ENCODE data around the gene LRRC37A3.
"Not testable (repeated sequence)": the region's sequence is repeated elsewhere in the genome, so short reads cannot be mapped to it uniquely, and the experiment has no call there.

LRRC37A3 gene

DNA sequence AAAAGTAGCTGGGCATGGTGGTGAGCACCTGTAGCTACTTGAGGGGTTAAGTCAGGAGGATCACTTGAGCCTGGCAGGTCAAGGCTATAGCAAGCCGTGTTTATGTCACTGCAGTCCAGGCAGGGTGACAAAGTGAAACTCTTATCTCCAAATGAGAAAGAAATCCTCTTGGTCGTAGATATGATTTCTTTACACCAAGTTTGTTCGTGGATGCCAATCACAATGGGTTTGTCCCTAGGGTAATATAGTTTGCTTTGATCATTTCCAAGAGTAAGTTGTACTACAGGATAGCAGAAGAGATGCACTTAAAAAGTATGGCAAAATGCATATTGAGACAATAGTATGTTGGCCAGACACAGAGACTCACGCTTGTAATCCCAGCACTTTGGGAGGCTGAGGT, 6.0 kb upstream of the LRRC37A3 start:
- not testable (repeated sequence) for DNase-seq

DNA sequence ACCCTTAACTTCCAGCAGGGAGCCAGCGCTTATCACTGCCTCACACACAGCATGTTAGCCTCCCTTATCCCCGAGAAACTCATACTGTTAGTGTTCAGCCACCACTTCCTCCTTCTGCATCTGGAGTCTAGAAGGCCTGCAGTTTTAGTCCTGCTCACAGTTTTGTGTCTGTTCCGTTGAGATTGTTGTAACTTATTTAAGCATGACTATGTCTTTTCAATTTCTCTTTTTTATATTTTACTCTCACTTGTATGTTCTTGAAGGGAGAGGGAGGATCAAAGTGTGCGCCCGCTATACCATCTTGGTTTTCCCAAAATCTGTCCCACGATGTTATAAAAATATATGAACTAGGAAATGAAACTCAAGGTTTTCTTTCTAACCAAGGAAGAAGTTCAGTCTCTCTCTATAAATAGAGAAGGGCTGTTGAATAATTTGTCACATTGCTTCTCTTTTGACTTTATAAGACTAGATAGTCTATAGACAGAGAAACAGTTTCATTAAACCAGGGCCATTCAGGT, 3.8 kb upstream of the LRRC37A3 start:
- not testable (repeated sequence) for DNase-seq

- no peak for DNase-seq
These were observed 1.3 kb upstream of the LRRC37A3 start for GRCh38 chr17:64920419-64921172.

DNA sequence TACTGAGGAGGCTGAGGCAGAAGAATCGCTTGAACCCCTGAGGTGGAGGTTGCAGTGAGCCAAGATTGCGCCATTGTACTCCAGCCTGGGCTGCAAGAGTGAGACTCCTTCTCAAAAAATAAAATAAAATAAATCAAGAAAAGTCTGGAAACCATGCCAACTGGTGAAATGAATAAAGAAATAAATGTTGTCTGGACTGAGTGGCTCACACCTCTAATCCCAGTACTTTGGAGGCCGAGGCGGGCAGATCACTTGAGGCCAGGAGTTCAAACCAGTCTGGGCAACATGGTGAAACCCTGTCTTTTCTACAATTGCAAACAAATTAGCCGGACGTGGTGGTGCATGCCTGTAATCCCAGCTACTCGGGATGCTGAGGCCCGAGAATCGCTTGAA, 744 bp upstream of the LRRC37A3 start:
- no peak for DNase-seq

GRCh38 chr17:64918842-64919288, 413 bp downstream of the LRRC37A3 start:
- DNase-seq = not testable (repeated sequence)

DNA sequence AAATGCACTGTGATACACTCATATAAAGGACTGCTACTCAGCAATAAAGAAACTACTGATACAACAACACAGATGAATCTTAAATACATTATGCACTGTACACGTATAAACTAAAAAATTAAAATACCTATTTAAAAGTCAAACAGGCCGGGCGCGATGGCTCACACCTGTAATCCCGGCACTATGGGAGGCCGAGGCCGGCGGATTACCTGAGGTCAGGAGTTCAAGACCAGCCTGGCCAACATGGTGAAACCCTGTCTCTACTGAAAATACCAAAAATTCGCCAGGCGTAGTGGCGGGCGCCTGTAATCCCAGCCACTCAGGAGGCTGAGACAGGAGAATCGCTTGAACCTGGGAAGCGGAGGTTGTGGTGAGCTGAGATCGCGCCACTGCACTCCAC, 1.7 kb downstream of the LRRC37A3 start:
- DNase-seq = not testable (repeated sequence)

- not testable (repeated sequence) for DNase-seq
These were observed 4.0 kb downstream of the LRRC37A3 start for GRCh38 chr17:64915244-64915643.

DNA sequence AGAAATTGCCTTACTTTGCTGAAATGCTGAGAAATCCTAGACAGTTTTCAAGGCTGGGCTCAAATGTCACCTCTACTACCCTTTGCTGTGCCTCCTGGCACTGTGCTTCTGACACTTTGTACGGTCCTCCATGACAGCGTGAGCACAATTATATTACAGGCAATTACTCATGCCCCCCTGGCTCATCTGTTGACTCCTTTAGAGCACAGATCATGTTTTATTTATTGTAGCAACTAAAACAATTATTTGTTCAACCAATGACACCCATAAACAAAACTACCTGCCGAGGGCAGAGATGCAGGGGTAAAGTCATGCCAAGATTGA, 9.1 kb downstream of the LRRC37A3 start:
- not testable (repeated sequence) for DNase-seq

DNA sequence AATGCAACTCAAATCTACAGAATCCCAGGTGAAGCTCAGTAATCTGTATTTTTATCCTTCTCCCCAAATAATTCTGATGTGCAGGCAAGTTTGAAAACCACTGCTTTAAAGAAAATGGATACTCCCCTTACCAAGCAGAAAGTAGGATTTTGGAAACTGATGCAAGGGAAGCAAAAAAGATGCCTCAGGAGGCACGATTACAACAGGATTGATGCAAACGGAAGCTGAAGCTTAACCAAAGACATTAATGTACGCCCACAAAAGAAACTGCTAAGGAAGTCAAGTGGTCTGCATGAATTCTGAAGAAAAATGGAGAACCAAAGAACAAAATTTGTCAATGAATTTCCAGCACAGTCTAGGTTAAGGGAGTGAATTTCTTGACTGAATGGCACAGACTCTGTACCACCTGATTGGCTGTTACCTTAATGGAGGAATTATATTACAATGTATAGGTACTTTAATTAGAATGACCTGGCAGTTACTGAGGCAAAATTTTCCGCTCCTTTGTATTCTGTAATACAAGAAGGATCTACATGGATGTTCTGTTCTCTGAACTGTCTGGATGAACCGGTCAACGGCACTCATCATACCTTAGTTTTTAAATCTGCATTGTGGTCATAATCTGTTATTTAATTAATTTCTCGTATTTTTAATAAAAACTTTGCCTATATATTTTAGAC, 9.6 kb downstream of the LRRC37A3 start:
- not testable (repeated sequence) for DNase-seq

DNA sequence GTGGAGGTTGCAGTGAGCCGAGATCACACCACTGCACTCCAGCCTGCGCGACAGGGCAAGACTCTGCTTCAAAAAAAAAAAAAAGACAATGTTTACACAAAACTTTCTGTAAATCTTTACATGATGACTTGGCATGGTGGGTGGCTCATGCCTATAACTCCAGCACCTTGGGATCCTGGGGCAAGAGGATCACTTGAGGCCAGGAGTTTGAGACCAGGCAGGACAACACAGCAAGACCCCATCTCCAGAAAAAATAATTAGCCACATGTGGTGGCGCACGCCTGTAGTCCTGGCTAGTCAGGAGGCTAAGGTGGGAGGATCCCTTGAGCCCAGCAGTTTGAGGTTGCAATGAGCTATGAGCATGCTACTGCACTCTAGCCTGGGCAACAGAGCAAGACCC, 15.2 kb downstream of the LRRC37A3 start:
- not testable (repeated sequence) for DNase-seq

- not testable (repeated sequence) for DNase-seq
These were observed 22.1 kb downstream of the LRRC37A3 start for GRCh38 chr17:64897136-64897535.

GRCh38 chr17:64874210-64874609, 45.1 kb downstream of the LRRC37A3 start:
- not testable (repeated sequence) for DNase-seq

DNA sequence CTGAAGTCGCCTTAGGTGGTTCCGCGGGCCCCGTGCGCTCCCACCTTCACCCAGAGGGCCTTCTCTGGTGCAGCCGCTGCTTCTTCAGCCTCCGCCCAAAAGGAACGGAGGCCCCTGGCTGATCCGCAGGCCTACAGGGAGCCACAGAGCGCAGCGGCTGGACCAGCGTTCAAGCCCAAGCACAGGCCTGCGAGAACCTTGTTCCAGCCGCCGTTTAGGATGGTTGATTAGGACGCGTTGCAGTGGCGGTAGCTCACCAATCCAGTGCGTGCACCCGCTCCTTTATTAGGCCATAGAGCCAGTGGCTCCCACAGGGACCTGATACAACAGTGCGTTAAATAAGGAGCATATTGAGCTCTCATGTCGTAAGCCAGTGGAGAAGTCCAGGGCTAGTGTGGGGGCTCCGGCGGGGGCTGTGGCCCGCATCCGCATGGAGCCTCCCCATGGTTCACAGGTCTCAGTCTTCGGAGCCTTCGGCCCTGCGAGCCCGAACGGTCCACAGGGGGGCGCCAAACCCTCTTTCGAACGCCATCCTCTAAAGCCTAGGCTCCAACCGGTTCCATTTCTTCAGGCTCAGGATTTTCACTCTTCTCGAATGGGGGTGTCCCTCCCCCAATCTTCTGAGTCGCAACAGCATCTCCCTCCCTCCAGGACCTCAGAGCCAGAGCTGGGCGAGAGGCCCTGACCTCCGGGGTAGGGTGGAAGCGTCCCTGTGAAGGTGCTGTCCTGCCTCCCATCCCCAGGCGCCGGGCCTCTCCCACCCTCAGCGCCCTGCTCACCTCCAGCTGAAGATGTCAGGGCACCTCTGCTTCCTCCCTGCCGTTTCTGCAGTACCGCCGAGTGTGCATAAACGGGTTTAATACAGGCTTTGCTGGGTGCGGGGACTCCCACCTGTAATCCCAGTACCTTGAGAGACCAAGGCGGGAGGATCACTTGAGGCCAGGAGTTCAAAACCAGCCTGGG, 71.5 kb downstream of the LRRC37A3 start:
- not testable (repeated sequence) for DNase-seq

- not testable (repeated sequence) for DNase-seq
These were observed 72.4 kb downstream of the LRRC37A3 start for GRCh38 chr17:64846892-64847291.

- not testable (repeated sequence) for DNase-seq
These were observed 75.4 kb downstream of the LRRC37A3 start for GRCh38 chr17:64843918-64844317.

DNA sequence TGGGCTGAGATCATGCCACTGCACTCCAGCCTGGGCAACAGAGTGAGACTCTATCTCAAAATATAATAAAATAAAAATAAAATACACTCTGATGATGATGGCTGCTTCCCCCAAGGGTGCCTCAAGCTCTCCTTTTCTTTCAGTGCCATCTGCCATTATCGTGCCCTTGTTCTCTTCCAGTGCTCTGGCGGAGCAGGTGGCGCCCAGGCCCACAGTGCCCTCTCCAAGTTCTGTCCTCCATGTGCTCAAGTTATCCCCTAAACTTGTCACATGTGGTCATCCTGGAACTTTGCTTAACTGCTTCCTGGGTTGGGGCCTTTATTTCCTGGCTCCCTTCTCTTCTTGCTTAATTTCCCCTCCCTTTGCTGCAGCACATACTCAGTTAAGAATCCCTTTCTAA, 76.4 kb downstream of the LRRC37A3 start:
- not testable (repeated sequence) for DNase-seq

- not testable (repeated sequence) for DNase-seq
These were observed 78.3 kb downstream of the LRRC37A3 start for GRCh38 chr17:64840960-64841359.

DNA sequence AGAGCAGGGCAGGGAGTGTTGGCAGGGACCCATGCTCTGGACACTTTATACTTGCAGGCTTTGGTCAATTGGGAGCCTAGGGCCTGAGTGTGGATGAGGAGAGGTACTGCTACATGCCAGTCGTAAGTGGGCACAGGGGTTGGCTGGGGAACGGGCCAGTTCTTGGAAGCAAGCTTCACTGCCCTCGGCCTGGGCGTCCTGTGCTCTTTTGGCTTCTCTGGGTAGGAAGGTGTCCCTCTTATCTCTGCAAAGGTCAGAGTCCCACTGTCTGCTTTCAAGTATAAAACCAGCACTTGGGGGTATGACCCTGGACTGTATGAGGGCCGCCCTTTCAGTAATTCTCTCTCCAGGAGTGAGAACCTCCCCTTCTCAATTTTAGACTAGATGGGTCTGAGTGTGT, 80.8 kb downstream of the LRRC37A3 start:
- DNase-seq = not testable (repeated sequence)

DNA sequence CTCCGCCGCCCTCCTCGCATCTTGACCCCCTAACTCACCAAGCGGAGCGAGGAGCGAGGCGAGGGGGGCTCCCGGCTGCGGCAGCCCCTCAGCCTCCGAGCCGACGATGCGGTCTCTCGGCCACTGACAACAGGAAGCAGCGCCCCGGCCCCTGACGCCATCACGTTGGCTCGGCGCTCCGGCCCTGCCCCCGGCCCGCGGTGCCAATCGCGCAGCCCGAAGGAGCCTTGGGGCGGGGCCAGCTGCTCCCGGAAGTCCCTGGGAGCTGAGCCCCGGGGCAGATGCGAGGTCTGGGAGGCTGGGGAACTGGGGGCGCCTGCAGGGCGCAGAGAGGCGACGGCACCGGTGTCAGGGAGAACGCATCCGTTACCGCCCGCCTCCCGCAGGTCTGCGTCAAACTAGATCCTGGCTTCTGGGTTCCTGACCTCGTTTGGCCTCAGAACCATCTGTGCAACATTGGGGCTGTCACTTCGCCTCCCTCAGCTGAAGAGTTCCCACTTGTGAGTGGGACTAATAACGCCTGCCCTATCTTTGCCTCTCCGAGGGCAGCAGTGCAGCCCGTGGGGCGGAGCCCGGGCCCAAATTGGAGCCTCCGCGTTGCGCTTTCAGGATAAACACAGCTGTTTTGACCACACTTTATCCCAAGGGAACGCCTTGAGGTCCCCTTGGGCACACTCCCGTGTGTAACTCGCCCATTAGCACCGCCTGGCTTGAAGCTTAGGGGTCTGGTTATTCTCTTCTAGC, 82.1 kb downstream of the LRRC37A3 start:
- peak; percentile 71 for DNase-seq

GRCh38 chr17:64836623-64837017, 82.7 kb downstream of the LRRC37A3 start:
- not testable (repeated sequence) for DNase-seq

- not testable (repeated sequence) for DNase-seq
These were observed 85.2 kb downstream of the LRRC37A3 start for GRCh38 chr17:64834060-64834459.

- not testable (repeated sequence) for DNase-seq
These were observed 88.6 kb downstream of the LRRC37A3 start for GRCh38 chr17:64830631-64831040.
